SU-DHL-6 (cell line): ENCODE measurements around the gene PPP3CA.

ENCODE experiments used
- EZH2phosphoT487 ChIP-seq: fragments of 200-600 bp; sonication (generic), shearing (Covaris generic); conservative IDR thresholded peaks from 2 replicates; pipeline ENCODE4 v1.6.1; 2018; ENCODE audit warnings: mild to moderate bottlenecking, antibody characterized with exemption, low read length, moderate library complexity, mixed read lengths
- TF ChIP-seq, protein P1 (sequence below): fragments of 200-600 bp; sonication (generic); IDR thresholded peaks from one replicate; pipeline ENCODE4 v1.5.1; 2017; ENCODE audit warnings: antibody characterized with exemption, mild to moderate bottlenecking, low read length, moderate library complexity; ENCODE audit not compliant: insufficient read depth, poor library complexity, severe bottlenecking

- TF ChIP-seq, protein P1, sequence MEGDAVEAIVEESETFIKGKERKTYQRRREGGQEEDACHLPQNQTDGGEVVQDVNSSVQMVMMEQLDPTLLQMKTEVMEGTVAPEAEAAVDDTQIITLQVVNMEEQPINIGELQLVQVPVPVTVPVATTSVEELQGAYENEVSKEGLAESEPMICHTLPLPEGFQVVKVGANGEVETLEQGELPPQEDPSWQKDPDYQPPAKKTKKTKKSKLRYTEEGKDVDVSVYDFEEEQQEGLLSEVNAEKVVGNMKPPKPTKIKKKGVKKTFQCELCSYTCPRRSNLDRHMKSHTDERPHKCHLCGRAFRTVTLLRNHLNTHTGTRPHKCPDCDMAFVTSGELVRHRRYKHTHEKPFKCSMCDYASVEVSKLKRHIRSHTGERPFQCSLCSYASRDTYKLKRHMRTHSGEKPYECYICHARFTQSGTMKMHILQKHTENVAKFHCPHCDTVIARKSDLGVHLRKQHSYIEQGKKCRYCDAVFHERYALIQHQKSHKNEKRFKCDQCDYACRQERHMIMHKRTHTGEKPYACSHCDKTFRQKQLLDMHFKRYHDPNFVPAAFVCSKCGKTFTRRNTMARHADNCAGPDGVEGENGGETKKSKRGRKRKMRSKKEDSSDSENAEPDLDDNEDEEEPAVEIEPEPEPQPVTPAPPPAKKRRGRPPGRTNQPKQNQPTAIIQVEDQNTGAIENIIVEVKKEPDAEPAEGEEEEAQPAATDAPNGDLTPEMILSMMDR = no peak
- TF ChIP-seq EZH2phosphoT487 = no peak
Measured at GRCh38 chr4:101050088-101050836, 297.1 kb downstream of the PPP3CA start.
